Measurements from ENCODE around the gene KLK7.
"Not testable (repeated sequence)": the region's sequence is repeated elsewhere in the genome, so short reads cannot be mapped to it uniquely, and the experiment has no call there.

KLK7 gene

GRCh38 chr19:50978772-50979390 lies 4.8 kb downstream of the KLK7 start:
- Mint-ChIP-seq H3K36me3 (no peaks in the 10 kb centered on the region), H3K4me1 (no peaks in the 10 kb centered on the region), H3K27me3 (peaks cover 61 to 65% of the 10 kb centered on the region in 2 donors), H3K9me3 (no peaks in the 10 kb centered on the region), H3K4me3 (no peak overlapping the region), H3K27ac (no peak overlapping the region)
- DNase-seq (no peak), ATAC-seq (replicated peaks) (no peak)

GRCh38 chr19:50977626-50978025 lies 6.1 kb downstream of the KLK7 start:
- Mint-ChIP-seq H3K27me3 (peaks cover 65 to 66% of the 10 kb centered on the region in 2 donors), H3K4me1 (no peaks in the 10 kb centered on the region), H3K9me3 (no peaks in the 10 kb centered on the region), H3K27ac (no peak overlapping the region), H3K36me3 (no peaks in the 10 kb centered on the region), H3K4me3 (no peak overlapping the region)
- DNase-seq (no peak), ATAC-seq (replicated peaks) (no peak)

- Mint-ChIP-seq H3K27me3 (peaks cover 60 to 61% of the 10 kb centered on the region in 2 donors), H3K4me3 (no peak overlapping the region), H3K36me3 (no peaks in the 10 kb centered on the region), H3K4me1 (no peaks in the 10 kb centered on the region), H3K9me3 (no peaks in the 10 kb centered on the region), H3K27ac (no peak overlapping the region)
- no peak for ATAC-seq (replicated peaks)
- DNase-seq: no peak
These were observed 8.0 kb downstream of the KLK7 start for GRCh38 chr19:50975766-50976165.

- Mint-ChIP-seq H3K4me1 (no peaks in the 10 kb centered on the region), H3K4me3 (no peak overlapping the region), H3K9me3 (no peaks in the 10 kb centered on the region), H3K27me3 (peaks cover 60 to 62% of the 10 kb centered on the region in 2 donors), H3K36me3 (no peaks in the 10 kb centered on the region), H3K27ac (no peak overlapping the region)
- DNase-seq (no peak), ATAC-seq (replicated peaks) (no peak)
These were observed 8.8 kb downstream of the KLK7 start for GRCh38 chr19:50974702-50975556.

- Mint-ChIP-seq H3K4me1 (no peaks in the 10 kb centered on the region), H3K4me3 (no peak overlapping the region), H3K27me3 (peaks cover 54 to 58% of the 10 kb centered on the region in 2 donors), H3K36me3 (no peaks in the 10 kb centered on the region), H3K27ac (no peak overlapping the region), H3K9me3 (no peaks in the 10 kb centered on the region)
- no peak for DNase-seq
- ATAC-seq (replicated peaks): no peak
These were observed 10.8 kb downstream of the KLK7 start for GRCh38 chr19:50972795-50973376.

GRCh38 chr19:50969810-50970209 lies 13.9 kb downstream of the KLK7 start:
- H3K27ac Mint-ChIP-seq: not testable (repeated sequence)
- H3K27me3 Mint-ChIP-seq: peaks cover 39 to 50% of the 10 kb centered on the region in 2 donors

GRCh38 chr19:50969413-50969760 lies 14.3 kb downstream of the KLK7 start, which contains the start of gene KLK6:
Gene KLK6 (minus strand): TSS chr19:50969591. CDS start chr19:50968104, 1,487 bp downstream.
- Mint-ChIP-seq H3K27me3 (peaks cover 39 to 48% of the 10 kb centered on the region in 2 donors), H3K4me1 (no peaks in the 10 kb centered on the region), H3K4me3 (no peak within 1 kb of the TSS), H3K36me3 (no peaks in the 10 kb centered on the region), H3K27ac (no peak within 1 kb of the TSS), H3K9me3 (no peaks in the 10 kb centered on the region)
- no peak for ATAC-seq (replicated peaks)
- no peak for DNase-seq

More at GRCh38 chr19:50969810-50970209, 13.9 kb downstream of the KLK7 start:
- not testable (repeated sequence) for ATAC-seq (replicated peaks); H3K9me3 Mint-ChIP-seq; H3K4me3 Mint-ChIP-seq; H3K4me1 Mint-ChIP-seq; H3K36me3 Mint-ChIP-seq; DNase-seq

- H3K4me3 Mint-ChIP-seq: no peak overlapping the region
- DNase-seq: no peak
- peaks cover under 1 to 2% of the 10 kb centered on the region in 2 donors for H3K9me3 Mint-ChIP-seq
- no peaks in the 10 kb centered on the region for H3K36me3 Mint-ChIP-seq
- ATAC-seq (replicated peaks): no peak
- peaks cover 42 to 50% of the 10 kb centered on the region in 2 donors for H3K27me3 Mint-ChIP-seq
- H3K4me1 Mint-ChIP-seq: no peaks in the 10 kb centered on the region
- H3K27ac Mint-ChIP-seq: no peak overlapping the region
These were observed 14.9 kb downstream of the KLK7 start for GRCh38 chr19:50968716-50969412.

GRCh38 chr19:50967929-50968715 lies 15.6 kb downstream of the KLK7 start:
- no peaks in the 10 kb centered on the region for H3K4me1 Mint-ChIP-seq

GRCh38 chr19:50964266-50964665 lies 19.5 kb downstream of the KLK7 start:
- no peak for DNase-seq
- H3K9me3 Mint-ChIP-seq: peaks cover 27 to 28% of the 10 kb centered on the region in 2 donors
- peaks cover 0 to 3% of the 10 kb centered on the region in 2 donors for H3K36me3 Mint-ChIP-seq
- no peak overlapping the region for H3K4me3 Mint-ChIP-seq
- H3K4me1 Mint-ChIP-seq: no peaks in the 10 kb centered on the region
- ATAC-seq (replicated peaks): no peak
- peaks cover 16 to 29% of the 10 kb centered on the region in 2 donors for H3K27me3 Mint-ChIP-seq
- H3K27ac Mint-ChIP-seq: no peak overlapping the region

More at GRCh38 chr19:50967929-50968715, 15.6 kb downstream of the KLK7 start:
- Mint-ChIP-seq H3K4me3 (no peak overlapping the region), H3K36me3 (no peaks in the 10 kb centered on the region), H3K9me3 (peaks cover 5% of the 10 kb centered on the region in 2 donors), H3K27ac (no peak overlapping the region), H3K27me3 (peaks cover 45 to 51% of the 10 kb centered on the region in 2 donors)
- ATAC-seq (replicated peaks) (no peak), DNase-seq (no peak)

GRCh38 chr19:50963381-50963780 lies 20.3 kb downstream of the KLK7 start:
- peaks cover 0 to 4% of the 10 kb centered on the region in 2 donors for H3K36me3 Mint-ChIP-seq
- peaks cover 16 to 31% of the 10 kb centered on the region in 2 donors for H3K27me3 Mint-ChIP-seq
- H3K27ac Mint-ChIP-seq: no peak overlapping the region
- no peaks in the 10 kb centered on the region for H3K4me1 Mint-ChIP-seq
- DNase-seq (no peak), ATAC-seq (replicated peaks) (no peak)
- H3K4me3 Mint-ChIP-seq: no peak overlapping the region
- peaks cover 27 to 29% of the 10 kb centered on the region in 2 donors for H3K9me3 Mint-ChIP-seq

GRCh38 chr19:50962245-50962644 lies 21.5 kb downstream of the KLK7 start:
- Mint-ChIP-seq H3K4me3 (no peak overlapping the region), H3K4me1 (no peaks in the 10 kb centered on the region), H3K27me3 (peaks cover 14 to 30% of the 10 kb centered on the region in 2 donors), H3K36me3 (peaks cover 0 to 4% of the 10 kb centered on the region in 2 donors), H3K9me3 (peaks cover 27 to 29% of the 10 kb centered on the region in 2 donors), H3K27ac (no peak overlapping the region)
- DNase-seq (no peak), ATAC-seq (replicated peaks) (no peak)

GRCh38 chr19:50959731-50960500 lies 23.8 kb downstream of the KLK7 start:
- peaks cover 27 to 29% of the 10 kb centered on the region in 2 donors for H3K9me3 Mint-ChIP-seq
- no peaks in the 10 kb centered on the region for H3K4me1 Mint-ChIP-seq
- peaks cover 14 to 27% of the 10 kb centered on the region in 2 donors for H3K27me3 Mint-ChIP-seq
- H3K4me3 Mint-ChIP-seq: no peak overlapping the region
- ATAC-seq (replicated peaks): peak; percentile 42 to 53
- no peak overlapping the region for H3K27ac Mint-ChIP-seq
- H3K36me3 Mint-ChIP-seq: peaks cover 0 to 4% of the 10 kb centered on the region in 2 donors
- DNase-seq: no peak
